ENCODE data around the gene DEGS2.
"Not testable (repeated sequence)": the region's sequence is repeated elsewhere in the genome, so short reads cannot be mapped to it uniquely, and the experiment has no call there.

DEGS2 gene

GRCh38 chr14:100159094-100159864 is at the start of gene DEGS2:
Gene DEGS2, minus strand, starts transcription at chr14:100159645. Its CDS starts 58 bp downstream, at chr14:100159587.
- H3K27me3 Mint-ChIP-seq (ENCODE audit: low read depth): peaks cover 61% of the 10 kb centered on the region
- peaks cover 14% of the 10 kb centered on the region for H3K4me1 Mint-ChIP-seq
- H3K36me3 Mint-ChIP-seq (ENCODE audit: low read depth): no peaks in the 10 kb centered on the region
- TF ChIP-seq, protein P1, sequence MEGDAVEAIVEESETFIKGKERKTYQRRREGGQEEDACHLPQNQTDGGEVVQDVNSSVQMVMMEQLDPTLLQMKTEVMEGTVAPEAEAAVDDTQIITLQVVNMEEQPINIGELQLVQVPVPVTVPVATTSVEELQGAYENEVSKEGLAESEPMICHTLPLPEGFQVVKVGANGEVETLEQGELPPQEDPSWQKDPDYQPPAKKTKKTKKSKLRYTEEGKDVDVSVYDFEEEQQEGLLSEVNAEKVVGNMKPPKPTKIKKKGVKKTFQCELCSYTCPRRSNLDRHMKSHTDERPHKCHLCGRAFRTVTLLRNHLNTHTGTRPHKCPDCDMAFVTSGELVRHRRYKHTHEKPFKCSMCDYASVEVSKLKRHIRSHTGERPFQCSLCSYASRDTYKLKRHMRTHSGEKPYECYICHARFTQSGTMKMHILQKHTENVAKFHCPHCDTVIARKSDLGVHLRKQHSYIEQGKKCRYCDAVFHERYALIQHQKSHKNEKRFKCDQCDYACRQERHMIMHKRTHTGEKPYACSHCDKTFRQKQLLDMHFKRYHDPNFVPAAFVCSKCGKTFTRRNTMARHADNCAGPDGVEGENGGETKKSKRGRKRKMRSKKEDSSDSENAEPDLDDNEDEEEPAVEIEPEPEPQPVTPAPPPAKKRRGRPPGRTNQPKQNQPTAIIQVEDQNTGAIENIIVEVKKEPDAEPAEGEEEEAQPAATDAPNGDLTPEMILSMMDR (IDR thresholded peaks at IDR 0.05; ENCODE audit: unreplicated experiment in 3 of 3): no peak
- H3K9me3 Mint-ChIP-seq: peaks cover 6% of the 10 kb centered on the region
- H3K4me3 Mint-ChIP-seq: peak within 1 kb of the TSS; percentile 32 to 59 (median 51)
- H3K27ac Mint-ChIP-seq: no peak within 1 kb of the TSS

DNA sequence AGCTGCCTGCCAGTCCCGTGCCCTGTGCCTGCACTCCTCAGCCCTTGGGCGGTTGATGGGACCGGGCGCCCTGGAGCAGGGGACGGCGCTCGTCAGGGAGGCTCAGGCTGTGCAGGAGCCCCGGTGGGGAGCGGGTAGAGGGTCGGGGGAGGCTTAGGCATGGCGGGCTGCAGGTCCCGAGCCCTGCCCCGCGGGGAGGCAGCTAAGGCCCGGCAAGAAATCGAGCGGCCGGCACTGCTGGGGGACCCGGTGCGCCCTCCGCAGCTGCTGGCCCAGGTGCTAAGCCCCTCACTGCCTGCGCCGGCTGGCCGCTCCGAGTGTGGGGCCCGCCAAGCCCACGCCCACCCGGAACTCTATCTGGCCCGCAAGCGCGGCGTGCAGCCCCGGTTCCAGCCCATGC is 48.7 kb upstream of the DEGS2 start:
- H3K4me3 Mint-ChIP-seq; H3K4me1 Mint-ChIP-seq; H3K27me3 Mint-ChIP-seq (ENCODE audit: low read depth); H3K9me3 Mint-ChIP-seq; H3K27ac Mint-ChIP-seq: not testable (repeated sequence)
- peaks cover 15% of the 10 kb centered on the region for H3K36me3 Mint-ChIP-seq (ENCODE audit: low read depth)

GRCh38 chr14:100207588-100207987 is 48.1 kb upstream of the DEGS2 start:
- not testable (repeated sequence) for H3K9me3 Mint-ChIP-seq; H3K27me3 Mint-ChIP-seq (ENCODE audit: low read depth); H3K4me1 Mint-ChIP-seq; H3K4me3 Mint-ChIP-seq; H3K27ac Mint-ChIP-seq
- H3K36me3 Mint-ChIP-seq (ENCODE audit: low read depth): peaks cover 15% of the 10 kb centered on the region

DNA sequence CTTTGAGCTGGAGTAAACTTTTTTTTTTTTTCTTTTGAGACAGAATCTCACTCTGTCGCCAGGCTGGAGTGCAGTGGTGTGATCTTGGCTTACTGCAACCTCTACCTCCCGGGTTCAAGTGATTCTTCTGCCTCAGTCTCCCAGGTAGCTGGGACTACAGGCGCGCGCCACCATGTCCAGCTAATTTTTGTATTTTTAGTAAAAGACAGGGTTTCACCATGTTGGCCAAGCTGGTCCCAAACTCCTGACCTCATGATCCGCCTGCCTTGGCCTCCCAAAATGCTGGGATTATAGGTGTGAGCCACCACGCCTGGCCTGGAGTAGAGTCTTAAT is 45.4 kb upstream of the DEGS2 start:
- peaks cover 15% of the 10 kb centered on the region for H3K36me3 Mint-ChIP-seq (ENCODE audit: low read depth)
- H3K9me3 Mint-ChIP-seq; H3K27ac Mint-ChIP-seq; H3K4me3 Mint-ChIP-seq; H3K27me3 Mint-ChIP-seq (ENCODE audit: low read depth); H3K4me1 Mint-ChIP-seq: not testable (repeated sequence)

GRCh38 chr14:100203962-100204834 is 44.8 kb upstream of the DEGS2 start:
- H3K4me1 Mint-ChIP-seq: no peaks in the 10 kb centered on the region
- peaks cover 15% of the 10 kb centered on the region for H3K36me3 Mint-ChIP-seq (ENCODE audit: low read depth)
- no peak overlapping the region for H3K4me3 Mint-ChIP-seq
- H3K27ac Mint-ChIP-seq: no peak overlapping the region
- no peaks in the 10 kb centered on the region for H3K27me3 Mint-ChIP-seq (ENCODE audit: low read depth)
- no peaks in the 10 kb centered on the region for H3K9me3 Mint-ChIP-seq
- TF ChIP-seq, protein P1 (IDR thresholded peaks at IDR 0.05; ENCODE audit: unreplicated experiment in 3 of 3): no peak

GRCh38 chr14:100203146-100203545 is 43.7 kb upstream of the DEGS2 start:
- no peaks in the 10 kb centered on the region for H3K27me3 Mint-ChIP-seq (ENCODE audit: low read depth)
- TF ChIP-seq, protein P1 (IDR thresholded peaks at IDR 0.05; ENCODE audit: unreplicated experiment in 3 of 3): no peak
- no peaks in the 10 kb centered on the region for H3K4me1 Mint-ChIP-seq
- H3K4me3 Mint-ChIP-seq: no peak overlapping the region
- no peak overlapping the region for H3K27ac Mint-ChIP-seq
- H3K9me3 Mint-ChIP-seq: no peaks in the 10 kb centered on the region
- H3K36me3 Mint-ChIP-seq (ENCODE audit: low read depth): peaks cover 15% of the 10 kb centered on the region

DNA sequence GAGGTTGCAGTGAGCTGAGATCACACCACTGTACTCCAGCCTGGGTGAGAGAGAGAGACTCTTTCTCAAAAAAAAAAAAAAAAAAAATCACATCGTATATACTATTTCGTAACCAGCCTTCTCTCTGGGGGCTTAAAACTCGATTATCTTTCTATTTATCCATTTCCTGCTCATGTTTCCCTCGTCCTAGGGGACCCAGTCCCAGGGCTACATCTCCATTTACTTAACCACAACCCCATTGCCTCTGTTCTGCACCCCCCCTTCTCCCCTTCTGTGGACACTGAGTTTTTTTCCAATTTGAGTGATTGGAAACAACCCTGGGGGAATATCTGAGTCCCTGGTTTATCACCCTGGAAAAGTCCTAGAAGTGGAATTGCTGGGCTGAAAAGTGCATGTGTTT is 43.3 kb upstream of the DEGS2 start:
- TF ChIP-seq, protein P1 (IDR thresholded peaks at IDR 0.05; ENCODE audit: unreplicated experiment in 3 of 3): no peak
- no peaks in the 10 kb centered on the region for H3K4me1 Mint-ChIP-seq
- no peak overlapping the region for H3K4me3 Mint-ChIP-seq
- no peaks in the 10 kb centered on the region for H3K9me3 Mint-ChIP-seq
- no peak overlapping the region for H3K27ac Mint-ChIP-seq
- H3K36me3 Mint-ChIP-seq (ENCODE audit: low read depth): peaks cover 15% of the 10 kb centered on the region
- no peaks in the 10 kb centered on the region for H3K27me3 Mint-ChIP-seq (ENCODE audit: low read depth)

All from nephron (organoid).